HG02759 (cell line): ENCODE data around the gene ARMCX2.
A peak's percentile ranks its signal among the peaks of the same experiment; 100 is the strongest.
"Not testable (repeated sequence)": the region's sequence is repeated elsewhere in the genome, so short reads cannot be mapped to it uniquely, and the experiment has no call there.

Source experiments
- ATAC-seq: cut with Tn5 transposase; IDR thresholded peaks from one replicate; pipeline ENCODE4 v1.9.1; 2021; ENCODE audit warnings: mild to moderate bottlenecking, moderate library complexity; ENCODE audit not compliant: unreplicated experiment

Gene ARMCX2

DNA sequence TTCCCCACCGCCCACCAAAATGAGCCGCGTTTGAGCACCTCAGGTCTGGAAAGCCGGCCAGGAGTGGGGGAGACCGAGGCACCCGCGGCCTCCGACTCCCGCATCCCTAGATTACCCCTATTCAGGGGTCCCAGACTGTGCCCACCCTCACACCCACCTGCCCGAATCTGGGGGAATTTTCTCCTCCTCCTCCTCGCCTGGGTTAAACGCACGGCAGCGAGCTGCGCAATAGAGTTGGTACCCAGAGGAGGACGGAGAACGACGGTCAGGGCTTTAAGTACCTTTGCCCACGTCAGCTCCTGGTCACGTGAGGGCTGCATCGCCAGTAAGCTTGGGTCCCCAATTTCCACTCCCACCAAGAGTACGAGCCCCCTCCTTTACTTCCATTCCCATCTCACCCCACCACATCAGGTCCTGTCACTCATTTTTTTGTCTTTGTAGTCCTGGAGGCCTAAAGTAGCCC lies at the start of gene ARMCX2:
Gene ARMCX2 (minus strand): TSS at position 250 of the 463 bp plus-strand sequence. CDS start 2,262 bp downstream, outside the sequence.
- ATAC-seq, result peak; percentile 70

- ATAC-seq, result no peak
Observed at GRCh38 chrX:101709384-101709783, 49.7 kb upstream of the ARMCX2 start.

DNA sequence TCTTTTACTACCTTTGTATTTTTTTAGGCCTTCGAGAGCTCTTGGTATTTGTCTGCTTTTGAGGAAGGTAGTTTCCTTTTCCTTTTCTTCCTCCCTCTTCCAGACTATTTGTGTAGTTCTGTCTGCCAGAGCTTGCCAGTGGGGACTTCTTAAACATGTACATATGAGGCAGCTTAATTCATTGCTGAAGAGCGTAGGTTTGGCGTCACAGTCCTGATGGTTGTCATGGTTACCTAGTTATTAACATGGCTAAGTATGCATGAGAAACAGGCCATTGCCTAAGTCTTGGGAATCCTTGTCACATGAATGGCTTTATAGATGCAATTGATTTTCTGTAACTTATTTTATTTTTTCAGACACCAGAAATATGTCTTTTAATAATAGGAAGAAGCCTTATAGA lies 48.5 kb upstream of the ARMCX2 start:
- ATAC-seq, result no peak

DNA sequence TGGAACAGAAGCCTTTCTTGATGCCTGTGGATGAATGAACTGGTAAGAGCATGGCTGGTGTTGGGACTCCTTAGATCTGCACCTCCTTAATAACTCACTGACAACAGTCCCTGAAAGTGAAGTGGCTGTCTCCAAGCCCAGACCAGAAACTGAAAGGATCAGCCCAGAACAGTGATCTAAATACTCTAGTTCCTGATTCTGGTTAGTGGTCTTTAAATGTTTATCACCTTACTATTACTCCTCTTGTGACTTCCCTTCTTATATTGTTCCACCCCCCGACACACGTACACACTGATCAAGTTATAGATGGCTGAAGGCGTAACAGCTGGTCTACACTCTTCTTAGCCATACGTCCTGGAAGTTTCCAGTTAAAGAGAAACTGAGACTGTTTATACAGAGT lies 33.8 kb upstream of the ARMCX2 start:
- no peak for ATAC-seq

DNA sequence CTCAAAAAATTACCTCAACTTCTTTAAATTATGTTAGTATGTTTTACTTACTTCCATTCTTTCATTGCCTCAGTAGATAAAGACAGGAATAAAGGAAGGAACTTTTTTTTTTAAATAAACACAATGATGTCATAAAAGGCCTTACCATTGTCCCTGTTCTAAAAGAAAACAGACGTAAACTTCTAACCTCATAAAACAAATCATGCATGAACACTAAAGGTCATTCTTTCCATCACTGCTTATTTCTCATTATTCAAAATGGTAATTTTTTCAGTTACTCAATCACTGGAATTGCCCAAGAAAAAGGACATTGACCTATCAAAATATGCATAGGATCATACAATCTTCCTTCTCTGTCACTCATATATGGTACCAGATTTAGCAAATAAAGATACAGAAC lies 32.2 kb upstream of the ARMCX2 start:
- no peak for ATAC-seq

DNA sequence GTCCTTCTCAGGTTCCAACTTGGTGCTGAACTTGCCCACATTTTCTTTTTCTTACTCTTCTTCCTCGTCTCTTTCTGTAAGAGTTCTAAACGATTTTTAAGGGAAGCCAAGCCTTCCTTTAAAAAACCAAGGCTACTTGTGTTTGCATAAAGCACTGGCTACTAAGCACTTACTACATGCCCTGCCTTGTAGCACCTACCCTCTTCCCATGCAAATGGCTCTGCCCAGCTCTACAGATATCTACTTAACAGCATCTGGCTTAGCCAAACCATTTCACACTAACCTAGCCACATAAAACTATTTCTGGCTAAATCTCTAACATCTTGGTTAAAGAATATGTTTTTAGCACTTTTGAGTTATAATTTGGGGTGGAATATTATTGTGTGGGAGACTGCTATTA lies 26.9 kb upstream of the ARMCX2 start:
- ATAC-seq, result no peak

- ATAC-seq, result no peak
Observed at GRCh38 chrX:101685923-101686322, 26.3 kb upstream of the ARMCX2 start.

GRCh38 chrX:101682723-101683122 lies 23.1 kb upstream of the ARMCX2 start:
- no peak for ATAC-seq

DNA sequence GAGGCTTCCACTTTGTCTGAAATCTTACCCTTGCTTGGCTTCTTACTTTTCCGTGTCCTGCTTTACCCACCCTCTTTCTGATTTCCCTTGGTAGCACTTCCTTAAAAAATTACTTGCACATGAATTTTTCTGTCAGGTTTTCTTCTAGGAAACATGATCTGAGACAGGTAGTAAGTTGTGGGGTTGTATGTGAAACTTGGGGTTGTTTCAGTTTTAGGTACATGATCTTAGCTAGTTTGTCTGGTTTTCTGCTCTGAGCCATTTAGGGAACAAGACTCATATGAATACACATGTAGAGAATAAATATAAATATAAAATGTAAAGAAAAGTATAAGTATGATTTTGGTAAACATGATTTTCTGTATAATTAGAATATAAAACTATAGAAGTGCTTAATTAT lies 17.4 kb upstream of the ARMCX2 start:
- ATAC-seq, result no peak

GRCh38 chrX:101676571-101676970 lies 16.9 kb upstream of the ARMCX2 start:
- ATAC-seq, result no peak

DNA sequence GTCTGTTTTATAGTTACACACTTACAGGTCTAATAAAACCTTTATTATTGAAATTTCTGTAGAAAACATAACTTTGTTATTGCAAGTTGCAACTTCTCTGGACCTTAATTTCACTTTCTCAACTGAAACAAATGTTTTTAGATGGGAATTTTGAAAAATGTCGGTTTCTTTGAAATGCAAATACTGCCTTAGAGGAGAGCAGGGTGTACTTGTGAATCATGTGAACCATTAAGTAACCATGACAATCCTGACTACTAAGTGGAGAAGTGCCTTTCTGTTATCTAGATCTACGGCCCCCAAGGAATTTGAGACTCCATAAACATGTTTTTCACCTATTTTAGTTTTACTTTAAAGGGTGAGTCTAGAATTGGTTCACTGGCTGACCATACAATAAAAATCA lies 8.5 kb upstream of the ARMCX2 start:
- no peak for ATAC-seq

GRCh38 chrX:101658661-101659491 lies 774 bp downstream of the ARMCX2 start:
- ATAC-seq, result peak; percentile 80

- ATAC-seq, result no peak
Observed at GRCh38 chrX:101657495-101657894, 2.2 kb downstream of the ARMCX2 start.

GRCh38 chrX:101656817-101657216 lies 2.8 kb downstream of the ARMCX2 start:
- ATAC-seq, result no peak

GRCh38 chrX:101655534-101655933 lies 4.1 kb downstream of the ARMCX2 start:
- ATAC-seq, result no peak

GRCh38 chrX:101647716-101648115 lies 11.9 kb downstream of the ARMCX2 start:
- not testable (repeated sequence) for ATAC-seq

- ATAC-seq, result no peak
Observed at GRCh38 chrX:101642093-101642492, 17.6 kb downstream of the ARMCX2 start.

DNA sequence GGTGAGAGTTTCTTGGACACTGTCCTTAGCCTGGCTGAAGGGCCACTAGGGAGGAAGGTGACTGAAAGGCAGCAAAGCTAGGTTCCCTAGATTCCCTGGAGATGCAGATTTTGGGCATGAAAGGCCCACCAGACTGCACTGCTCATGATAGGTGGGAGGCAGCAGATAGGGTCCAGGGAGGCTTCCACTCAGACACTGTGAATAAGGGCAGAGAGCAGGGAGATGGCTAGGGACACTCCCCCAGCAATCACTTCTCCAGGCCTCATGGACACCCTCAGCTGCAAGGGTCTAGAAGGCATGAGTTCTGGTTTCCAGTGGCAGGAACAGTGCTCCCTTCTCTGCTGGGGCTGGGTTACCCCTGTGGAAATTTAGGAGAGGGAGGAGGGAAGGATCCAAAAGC lies 20.1 kb downstream of the ARMCX2 start:
- no peak for ATAC-seq

GRCh38 chrX:101619364-101619763 lies 40.3 kb downstream of the ARMCX2 start:
- no peak for ATAC-seq

DNA sequence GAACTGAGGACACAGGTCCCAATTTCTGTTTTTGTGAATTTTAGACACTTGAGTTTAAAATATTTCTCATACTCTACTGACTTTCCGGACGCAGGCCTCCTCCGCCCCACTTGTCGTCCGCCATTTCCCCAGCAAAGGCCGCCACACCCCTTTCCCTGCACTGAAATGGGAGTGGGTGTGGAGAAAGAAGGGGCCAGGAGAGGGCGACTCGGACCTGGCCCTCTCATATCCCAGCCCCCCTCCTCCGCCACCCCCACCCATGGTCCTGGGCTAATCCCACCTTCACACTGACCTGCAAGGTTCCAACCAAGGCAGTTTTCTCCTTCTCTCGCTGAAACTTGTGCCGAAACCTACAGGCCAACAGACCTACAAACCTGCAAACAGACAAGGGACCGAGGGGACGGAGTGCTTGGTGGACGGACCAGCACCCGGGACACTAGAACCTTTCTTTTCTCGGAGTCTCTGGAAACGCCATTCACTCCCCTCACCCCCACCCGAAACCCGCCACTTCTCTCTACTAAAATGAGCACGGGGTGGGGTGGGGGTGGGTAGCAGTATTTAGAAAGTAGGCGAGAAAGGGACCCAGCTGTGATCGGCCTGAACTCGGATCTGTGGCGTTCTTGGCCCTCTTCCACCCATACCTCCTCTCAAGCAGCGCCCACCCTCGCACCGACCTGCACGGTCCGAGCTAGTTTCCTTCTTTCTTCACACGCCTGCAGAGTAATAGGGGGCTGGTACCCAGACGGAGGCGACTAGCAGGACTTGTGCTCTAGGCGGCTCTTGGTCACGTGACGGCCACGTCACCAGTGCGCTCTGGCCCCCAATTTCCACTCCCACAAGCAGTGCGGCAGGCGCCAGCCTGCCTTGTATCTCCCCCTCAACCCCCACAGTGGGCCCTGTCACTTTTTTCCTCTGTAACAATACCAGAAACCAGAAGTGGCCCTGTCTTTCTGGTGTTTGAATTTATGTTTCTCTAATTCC lies 42.1 kb downstream of the ARMCX2 start, which contains the start of gene ARMCX6:
Gene ARMCX6 (minus strand): TSS at position 790 of the 981 bp plus-strand sequence. CDS start 1,380 bp downstream, outside the sequence.
- peak; percentile 96 for ATAC-seq

DNA sequence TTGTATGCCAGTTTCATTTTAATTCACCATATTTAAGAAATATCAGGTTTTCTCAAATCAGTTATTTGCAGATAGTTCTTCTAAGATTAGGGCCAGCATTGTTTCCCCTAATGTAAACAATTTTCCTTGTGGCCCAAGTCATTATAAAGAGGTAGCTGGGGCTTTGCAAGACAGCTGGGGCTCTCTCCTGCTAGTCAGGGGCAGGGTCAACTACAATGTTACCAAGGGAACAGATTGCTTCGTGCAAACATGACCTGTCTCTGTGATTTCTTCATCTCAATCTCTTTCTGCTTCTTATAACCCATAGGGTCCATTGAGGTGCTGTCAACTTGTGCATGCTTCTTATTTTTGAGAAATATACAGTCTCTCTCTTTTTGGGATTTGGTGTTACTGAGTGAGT lies 53.9 kb downstream of the ARMCX2 start:
- ATAC-seq, result no peak
